Measurements from ENCODE around the gene NUDT14. TPM values are rescaled to one million over a fixed set of nuclear protein-coding genes. Genes with fewer than 3 reads are reported as not detected.

The NUDT14 gene
- total and polyA plus RNA-seq, 5 donors from 2014 or later: 6.5 to 18.1 (median 11.8) TPM

DNA sequence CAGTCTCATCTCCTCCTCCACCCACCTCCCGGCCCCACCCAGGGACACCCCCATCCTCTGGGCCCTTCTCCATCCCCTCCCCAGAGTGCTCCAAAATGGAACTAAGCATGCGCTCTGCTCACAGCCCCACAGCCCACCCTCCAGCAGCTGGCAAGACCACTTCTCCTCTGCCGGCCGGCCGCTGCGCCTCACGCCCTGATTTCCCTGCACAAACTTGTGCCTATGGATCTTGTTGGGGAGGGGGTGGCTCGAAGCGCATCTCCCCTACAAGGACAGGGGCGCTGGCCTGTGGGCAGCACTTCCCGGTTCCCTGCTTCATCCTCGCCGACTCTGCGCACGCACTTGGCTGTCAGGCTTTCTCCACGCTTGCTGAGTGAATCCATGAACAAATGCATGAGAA is 19.5 kb upstream of the NUDT14 start:
- H3K9me3 Mint-ChIP-seq: no peaks in the 10 kb centered on the region
- peaks cover 0 to 10% (median 5%) of the 10 kb centered on the region in 4 donors for H3K4me1 Mint-ChIP-seq
- DNase-seq (no peak), ATAC-seq (ENCODE audit: low read depth in 2 of 2) (no peak)
- Histone ChIP-seq H3K4me3 (ENCODE audit: low read depth, low read length) (no peak overlapping the region), H3K4me1 (ENCODE audit: control insufficient read depth, insufficient read depth, low read length, poor library complexity, severe bottlenecking) (peaks cover 24% of the 10 kb centered on the region), H3K27me3 (ENCODE audit: control insufficient read depth, insufficient read depth, low read length) (no peaks in the 10 kb centered on the region), H3K9me3 (ENCODE audit: control insufficient read depth in 2 of 2, low read length in 2 of 2) (no peaks in the 10 kb centered on the region), H3K36me3 (ENCODE audit: control insufficient read depth, insufficient read depth, low read length) (no peaks in the 10 kb centered on the region), H3K27ac (ENCODE audit: insufficient read depth, low read length, poor library complexity, severe bottlenecking) (no peak overlapping the region)
- H3K36me3 Mint-ChIP-seq: no peaks in the 10 kb centered on the region
- no peak overlapping the region for H3K27ac Mint-ChIP-seq
- no peak overlapping the region for H3K4me3 Mint-ChIP-seq
- peaks cover 31% of the 10 kb centered on the region for H3K27me3 Mint-ChIP-seq

DNA sequence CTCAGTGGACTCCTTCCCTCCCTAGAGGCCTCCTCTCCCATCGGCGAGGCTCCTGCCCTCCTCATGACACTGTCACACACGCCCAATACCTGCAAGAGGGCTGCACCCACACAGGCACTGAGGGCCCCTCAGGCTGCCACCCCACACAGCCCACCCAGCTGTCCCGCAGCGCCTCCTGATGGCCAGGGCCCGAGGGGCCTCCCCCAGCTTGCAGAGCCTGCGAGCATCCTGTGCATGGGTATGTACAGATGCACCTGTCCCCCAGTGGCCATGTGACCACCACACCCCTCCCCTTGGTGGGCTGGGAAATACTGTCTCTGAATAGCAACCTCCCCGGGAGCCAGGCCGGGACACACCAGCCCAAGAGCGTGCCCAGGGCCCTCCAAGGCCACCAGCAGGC is 19.0 kb upstream of the NUDT14 start:
- ATAC-seq (ENCODE audit: low read depth in 2 of 2) (no peak), DNase-seq (no peak)
- Histone ChIP-seq H3K27ac (ENCODE audit: insufficient read depth, low read length, poor library complexity, severe bottlenecking) (no peak overlapping the region), H3K4me3 (ENCODE audit: low read depth, low read length) (no peak overlapping the region), H3K36me3 (ENCODE audit: control insufficient read depth, insufficient read depth, low read length) (no peaks in the 10 kb centered on the region), H3K27me3 (ENCODE audit: control insufficient read depth, insufficient read depth, low read length) (no peaks in the 10 kb centered on the region), H3K9me3 (ENCODE audit: control insufficient read depth in 2 of 2, low read length in 2 of 2) (no peaks in the 10 kb centered on the region), H3K4me1 (ENCODE audit: control insufficient read depth, insufficient read depth, low read length, poor library complexity, severe bottlenecking) (peaks cover 29% of the 10 kb centered on the region)
- H3K9me3 Mint-ChIP-seq: no peaks in the 10 kb centered on the region
- H3K4me1 Mint-ChIP-seq: peaks cover 0 to 13% (median 5%) of the 10 kb centered on the region in 4 donors
- H3K27me3 Mint-ChIP-seq: peaks cover 33% of the 10 kb centered on the region
- no peaks in the 10 kb centered on the region for H3K36me3 Mint-ChIP-seq
- H3K27ac Mint-ChIP-seq: no peak overlapping the region
- no peak overlapping the region for H3K4me3 Mint-ChIP-seq

DNA sequence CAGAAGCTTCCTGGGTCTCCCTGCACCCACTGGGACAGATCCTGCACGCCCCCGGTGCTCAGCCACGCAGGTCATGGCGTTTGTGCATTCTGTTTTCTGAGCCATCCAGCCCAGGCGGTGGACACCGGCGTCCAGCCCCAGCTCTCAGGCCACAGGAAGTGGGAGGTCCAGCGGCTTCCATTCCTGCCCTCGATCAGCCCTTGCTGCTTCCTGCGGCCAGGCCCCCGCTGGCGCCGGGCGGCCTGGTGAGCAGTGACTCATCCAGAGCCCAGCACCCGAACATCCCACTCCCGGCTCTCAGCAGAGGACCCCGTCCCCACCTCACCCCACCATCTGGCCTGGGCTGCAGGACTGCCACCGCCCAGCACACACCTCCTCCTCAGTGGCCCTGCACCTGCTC is 18.0 kb upstream of the NUDT14 start:
- no peaks in the 10 kb centered on the region for H3K9me3 ChIP-seq (ENCODE audit: control insufficient read depth in 2 of 2, low read length in 2 of 2)
- H3K4me1 ChIP-seq (ENCODE audit: control insufficient read depth, insufficient read depth, low read length, poor library complexity, severe bottlenecking): peaks cover 38% of the 10 kb centered on the region
- H3K9me3 Mint-ChIP-seq: no peaks in the 10 kb centered on the region
- no peak overlapping the region for H3K4me3 Mint-ChIP-seq
- H3K4me1 Mint-ChIP-seq: peaks cover 0 to 20% (median 9%) of the 10 kb centered on the region in 4 donors
- peaks cover 33% of the 10 kb centered on the region for H3K27me3 Mint-ChIP-seq
- no peak for DNase-seq
- H3K4me3 ChIP-seq (ENCODE audit: low read depth, low read length): no peak overlapping the region
- H3K36me3 Mint-ChIP-seq: no peaks in the 10 kb centered on the region
- no peaks in the 10 kb centered on the region for H3K36me3 ChIP-seq (ENCODE audit: control insufficient read depth, insufficient read depth, low read length)
- H3K27ac ChIP-seq (ENCODE audit: insufficient read depth, low read length, poor library complexity, severe bottlenecking): no peak overlapping the region
- no peaks in the 10 kb centered on the region for H3K27me3 ChIP-seq (ENCODE audit: control insufficient read depth, insufficient read depth, low read length)
- peak overlapping the region in 1 of 3 donors; percentile 32 for H3K27ac Mint-ChIP-seq
- no peak for ATAC-seq (ENCODE audit: low read depth in 2 of 2)

DNA sequence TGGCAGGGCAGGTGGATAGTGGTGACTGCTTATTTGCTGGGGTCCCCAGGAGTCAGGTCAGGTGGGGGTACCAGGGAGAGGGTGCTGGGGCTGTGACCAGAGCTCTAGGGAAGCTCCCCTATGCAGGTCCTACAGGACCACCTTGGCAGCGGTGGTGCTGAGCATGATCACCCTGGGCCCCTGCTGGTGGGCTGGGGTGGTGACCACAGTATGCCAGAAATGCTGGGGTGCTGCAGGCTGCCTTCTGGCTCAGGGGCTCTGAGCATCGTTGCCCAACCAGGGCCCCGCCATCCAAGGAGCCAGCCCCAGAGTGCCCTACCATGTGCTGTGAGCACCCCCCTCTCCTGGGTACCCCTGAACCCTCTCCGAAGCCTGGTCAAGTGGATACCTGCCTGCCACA is 17.5 kb upstream of the NUDT14 start:
- Mint-ChIP-seq H3K4me1 (peaks cover 0 to 25% (median 9%) of the 10 kb centered on the region in 4 donors), H3K27ac (no peak overlapping the region), H3K4me3 (no peak overlapping the region), H3K27me3 (peaks cover 33% of the 10 kb centered on the region), H3K36me3 (no peaks in the 10 kb centered on the region), H3K9me3 (no peaks in the 10 kb centered on the region)
- no peaks in the 10 kb centered on the region for H3K9me3 ChIP-seq (ENCODE audit: control insufficient read depth in 2 of 2, low read length in 2 of 2)
- no peak for ATAC-seq (ENCODE audit: low read depth in 2 of 2)
- H3K27me3 ChIP-seq (ENCODE audit: control insufficient read depth, insufficient read depth, low read length): no peaks in the 10 kb centered on the region
- no peaks in the 10 kb centered on the region for H3K36me3 ChIP-seq (ENCODE audit: control insufficient read depth, insufficient read depth, low read length)
- peaks cover 43% of the 10 kb centered on the region for H3K4me1 ChIP-seq (ENCODE audit: control insufficient read depth, insufficient read depth, low read length, poor library complexity, severe bottlenecking)
- DNase-seq: no peak
- H3K4me3 ChIP-seq (ENCODE audit: low read depth, low read length): no peak overlapping the region
- H3K27ac ChIP-seq (ENCODE audit: insufficient read depth, low read length, poor library complexity, severe bottlenecking): no peak overlapping the region

DNA sequence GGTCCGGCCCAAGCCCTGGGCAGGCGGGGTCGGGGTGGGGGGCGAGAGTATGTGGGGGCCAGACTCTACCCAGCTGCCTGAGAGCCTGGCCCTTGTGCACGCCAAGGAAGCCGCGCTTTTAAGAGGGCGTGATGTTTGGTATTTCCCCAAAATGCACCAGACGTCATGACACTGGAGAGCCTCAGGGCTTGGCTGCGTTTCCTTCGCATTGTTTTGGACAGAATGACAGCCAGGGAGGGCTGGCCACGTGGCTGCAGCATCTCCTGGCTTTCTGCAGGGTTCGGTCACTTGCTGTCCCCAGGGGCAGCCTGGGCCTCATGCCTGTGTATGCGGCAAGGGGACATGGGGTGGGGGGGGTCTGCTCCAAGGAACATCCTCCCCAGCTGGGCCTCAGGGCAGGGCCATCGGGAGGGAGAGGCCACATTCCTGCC is 16.1 kb upstream of the NUDT14 start:
- peaks cover 50% of the 10 kb centered on the region for H3K4me1 ChIP-seq (ENCODE audit: control insufficient read depth, insufficient read depth, low read length, poor library complexity, severe bottlenecking)
- Mint-ChIP-seq H3K27ac (no peak overlapping the region), H3K4me1 (peaks cover 0 to 30% (median 7%) of the 10 kb centered on the region in 4 donors), H3K36me3 (no peaks in the 10 kb centered on the region), H3K4me3 (no peak overlapping the region), H3K9me3 (no peaks in the 10 kb centered on the region), H3K27me3 (peaks cover 33% of the 10 kb centered on the region)
- no peak overlapping the region for H3K27ac ChIP-seq (ENCODE audit: insufficient read depth, low read length, poor library complexity, severe bottlenecking)
- ATAC-seq (ENCODE audit: low read depth in 2 of 2) (no peak), DNase-seq (no peak)
- no peak overlapping the region for H3K4me3 ChIP-seq (ENCODE audit: low read depth, low read length)
- no peaks in the 10 kb centered on the region for H3K36me3 ChIP-seq (ENCODE audit: control insufficient read depth, insufficient read depth, low read length)
- H3K27me3 ChIP-seq (ENCODE audit: control insufficient read depth, insufficient read depth, low read length): no peaks in the 10 kb centered on the region
- no peaks in the 10 kb centered on the region for H3K9me3 ChIP-seq (ENCODE audit: control insufficient read depth in 2 of 2, low read length in 2 of 2)

DNA sequence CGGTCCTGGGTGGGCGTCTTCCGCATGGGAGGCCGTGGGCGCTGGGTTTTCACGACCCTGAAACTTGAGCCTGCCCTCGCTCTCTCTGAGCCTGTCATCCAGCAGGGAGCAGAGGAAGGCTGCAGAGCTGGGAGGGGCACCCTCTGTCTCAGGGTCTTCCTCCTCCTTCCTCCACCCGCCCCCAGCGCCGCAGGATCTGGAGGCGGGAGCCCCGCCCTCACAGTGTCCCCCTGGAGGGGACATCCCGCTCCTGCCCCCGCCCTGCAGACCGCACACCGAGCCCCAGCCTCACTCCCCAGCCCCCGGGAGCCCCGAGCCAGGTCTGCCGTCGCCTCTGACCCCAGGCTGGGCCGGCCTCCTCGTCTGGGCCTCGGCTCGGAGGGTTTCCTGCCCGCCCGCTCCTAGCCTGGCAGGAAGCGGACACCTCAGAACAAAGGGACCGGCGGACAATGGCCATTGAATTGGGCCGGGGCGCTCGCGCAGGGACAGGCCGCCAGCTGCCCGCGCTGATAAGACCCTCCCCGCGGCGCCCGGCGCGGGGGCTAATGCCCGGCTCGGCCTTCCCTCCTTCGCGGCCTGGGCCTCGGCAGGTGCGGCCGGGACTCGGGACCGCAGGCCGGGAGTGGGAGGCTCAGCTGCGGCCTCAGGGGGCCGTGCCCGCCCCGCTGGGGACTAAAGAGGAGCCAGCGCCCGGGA is 15.3 kb upstream of the NUDT14 start:
- no peak overlapping the region for H3K27ac ChIP-seq (ENCODE audit: insufficient read depth, low read length, poor library complexity, severe bottlenecking)
- ATAC-seq (ENCODE audit: low read depth in 2 of 2) (no peak), DNase-seq (no peak)
- H3K9me3 Mint-ChIP-seq: no peaks in the 10 kb centered on the region
- H3K27me3 Mint-ChIP-seq: peaks cover 33% of the 10 kb centered on the region
- no peak overlapping the region for H3K27ac Mint-ChIP-seq
- H3K4me1 Mint-ChIP-seq: peaks cover 0 to 24% (median 4%) of the 10 kb centered on the region in 4 donors
- no peaks in the 10 kb centered on the region for H3K9me3 ChIP-seq (ENCODE audit: control insufficient read depth in 2 of 2, low read length in 2 of 2)
- H3K4me3 Mint-ChIP-seq: no peak overlapping the region
- H3K36me3 ChIP-seq (ENCODE audit: control insufficient read depth, insufficient read depth, low read length): no peaks in the 10 kb centered on the region
- no peaks in the 10 kb centered on the region for H3K27me3 ChIP-seq (ENCODE audit: control insufficient read depth, insufficient read depth, low read length)
- peaks cover 42% of the 10 kb centered on the region for H3K4me1 ChIP-seq (ENCODE audit: control insufficient read depth, insufficient read depth, low read length, poor library complexity, severe bottlenecking)
- H3K4me3 ChIP-seq (ENCODE audit: low read depth, low read length): no peak overlapping the region
- no peaks in the 10 kb centered on the region for H3K36me3 Mint-ChIP-seq

DNA sequence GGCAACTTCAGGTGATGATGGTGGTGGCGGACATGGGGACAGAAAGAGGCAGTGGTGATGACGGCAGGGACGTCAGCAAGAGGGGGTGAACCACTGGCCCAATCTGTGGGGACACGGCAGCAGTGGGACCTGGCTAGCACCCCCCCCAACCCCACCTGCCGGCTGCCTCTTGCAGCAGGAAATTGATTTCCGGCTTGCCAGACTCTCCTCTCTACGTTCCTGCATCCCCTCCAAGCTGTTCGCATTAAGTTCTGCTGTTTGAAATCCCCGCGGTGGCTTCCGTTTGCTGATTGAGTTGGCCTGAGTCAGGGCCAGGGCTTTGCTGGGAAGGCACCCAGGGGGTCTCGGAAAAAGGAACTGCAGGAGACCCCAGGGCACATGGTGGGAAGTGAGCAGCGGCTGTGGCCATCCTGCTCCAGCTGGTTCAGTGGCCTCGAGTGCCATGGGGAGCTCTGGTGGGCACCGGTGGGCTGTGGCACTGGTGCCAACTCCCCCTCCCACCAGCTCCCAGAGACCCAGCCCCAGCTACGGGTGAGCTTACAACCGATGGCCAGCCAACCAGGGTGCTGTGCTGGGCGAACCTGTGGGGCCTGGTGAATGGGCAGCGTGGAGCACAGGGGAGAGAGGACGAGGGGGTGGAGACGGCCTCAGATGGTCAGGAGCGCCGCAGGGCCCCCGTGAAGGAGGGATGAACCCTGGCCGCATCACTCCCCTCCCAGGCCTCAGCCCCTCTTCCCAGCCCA is 14.6 kb upstream of the NUDT14 start:
- no peak overlapping the region for H3K27ac ChIP-seq (ENCODE audit: insufficient read depth, low read length, poor library complexity, severe bottlenecking)
- H3K27me3 ChIP-seq (ENCODE audit: control insufficient read depth, insufficient read depth, low read length): no peaks in the 10 kb centered on the region
- DNase-seq (peak in 1 of 3 donors; percentile 36), ATAC-seq (ENCODE audit: low read depth in 2 of 2) (peak in 1 of 2 donors; percentile 2)
- peaks cover 31% of the 10 kb centered on the region for H3K27me3 Mint-ChIP-seq
- peaks cover 0 to 24% (median 4%) of the 10 kb centered on the region in 4 donors for H3K4me1 Mint-ChIP-seq
- H3K9me3 ChIP-seq (ENCODE audit: control insufficient read depth in 2 of 2, low read length in 2 of 2): no peaks in the 10 kb centered on the region
- no peak overlapping the region for H3K4me3 ChIP-seq (ENCODE audit: low read depth, low read length)
- no peaks in the 10 kb centered on the region for H3K9me3 Mint-ChIP-seq
- H3K27ac Mint-ChIP-seq: peak overlapping the region in 2 of 3 donors; percentile 11 to 38
- peaks cover 42% of the 10 kb centered on the region for H3K4me1 ChIP-seq (ENCODE audit: control insufficient read depth, insufficient read depth, low read length, poor library complexity, severe bottlenecking)
- H3K36me3 Mint-ChIP-seq: no peaks in the 10 kb centered on the region
- H3K36me3 ChIP-seq (ENCODE audit: control insufficient read depth, insufficient read depth, low read length): no peaks in the 10 kb centered on the region
- H3K4me3 Mint-ChIP-seq: peak overlapping the region in 1 of 4 donors; percentile 65
